Activated naive CD4-positive, alpha-beta T cell treated with anti-CD3 and anti-CD28 coated beads, Interleukin-2, amount 50 U/mL, for 24 hours (primary cell): Measurements from ENCODE around the gene REPS1.

ENCODE experiments used
- H3K27ac Mint-ChIP-seq: one replicate; pipeline ENCODE4 v1.8.0; 2021; ENCODE audit warnings: mild to moderate bottlenecking, mixed read lengths
- H3K27me3 Mint-ChIP-seq: one replicate; pipeline ENCODE4 v1.8.0; 2021; ENCODE audit warnings: mixed read lengths
- H3K36me3 Mint-ChIP-seq: one replicate; pipeline ENCODE4 v1.8.0; 2021; ENCODE audit warnings: mixed read lengths
- H3K4me1 Mint-ChIP-seq: one replicate; pipeline ENCODE4 v1.8.0; 2021; ENCODE audit warnings: mixed read lengths
- H3K4me3 Mint-ChIP-seq: one replicate; pipeline ENCODE4 v1.8.0; 2021; ENCODE audit warnings: mild to moderate bottlenecking, mixed read lengths
- H3K9me3 Mint-ChIP-seq: one replicate; pipeline ENCODE4 v1.8.0; 2021; ENCODE audit warnings: mixed read lengths

The REPS1 gene

GRCh38 chr6:138965291-138965874 lies 22.7 kb downstream of the REPS1 start:
- H3K27me3 Mint-ChIP-seq: no peaks in the 10 kb centered on the region
- H3K4me3 Mint-ChIP-seq: no peak overlapping the region
- no peak overlapping the region for H3K27ac Mint-ChIP-seq
- H3K9me3 Mint-ChIP-seq: no peaks in the 10 kb centered on the region
- H3K36me3 Mint-ChIP-seq: peaks cover 7% of the 10 kb centered on the region
- peaks cover 67% of the 10 kb centered on the region for H3K4me1 Mint-ChIP-seq

GRCh38 chr6:138964012-138964411 lies 24.0 kb downstream of the REPS1 start:
- H3K36me3 Mint-ChIP-seq: peaks cover 2% of the 10 kb centered on the region
- H3K27ac Mint-ChIP-seq: no peak overlapping the region
- no peaks in the 10 kb centered on the region for H3K9me3 Mint-ChIP-seq
- H3K27me3 Mint-ChIP-seq: no peaks in the 10 kb centered on the region
- H3K4me3 Mint-ChIP-seq: no peak overlapping the region
- H3K4me1 Mint-ChIP-seq: peaks cover 63% of the 10 kb centered on the region

GRCh38 chr6:138963531-138963930 lies 24.5 kb downstream of the REPS1 start:
- peaks cover 2% of the 10 kb centered on the region for H3K36me3 Mint-ChIP-seq
- H3K27me3 Mint-ChIP-seq: no peaks in the 10 kb centered on the region
- no peak overlapping the region for H3K27ac Mint-ChIP-seq
- H3K9me3 Mint-ChIP-seq: no peaks in the 10 kb centered on the region
- H3K4me3 Mint-ChIP-seq: no peak overlapping the region
- peaks cover 63% of the 10 kb centered on the region for H3K4me1 Mint-ChIP-seq

- H3K4me1 Mint-ChIP-seq: peaks cover 64% of the 10 kb centered on the region
- H3K27me3 Mint-ChIP-seq: no peaks in the 10 kb centered on the region
- H3K36me3 Mint-ChIP-seq: peaks cover 2% of the 10 kb centered on the region
- H3K9me3 Mint-ChIP-seq: no peaks in the 10 kb centered on the region
- H3K27ac Mint-ChIP-seq: no peak overlapping the region
- H3K4me3 Mint-ChIP-seq: no peak overlapping the region
Measured at GRCh38 chr6:138963119-138963518, 24.9 kb downstream of the REPS1 start.

GRCh38 chr6:138959521-138959920 lies 28.5 kb downstream of the REPS1 start:
- Mint-ChIP-seq H3K27me3 (no peaks in the 10 kb centered on the region), H3K27ac (no peak overlapping the region), H3K4me1 (peaks cover 62% of the 10 kb centered on the region), H3K4me3 (no peak overlapping the region), H3K36me3 (no peaks in the 10 kb centered on the region), H3K9me3 (no peaks in the 10 kb centered on the region)

GRCh38 chr6:138958595-138958994 lies 29.5 kb downstream of the REPS1 start:
- Mint-ChIP-seq H3K4me3 (peak overlapping the region; percentile 62), H3K27me3 (no peaks in the 10 kb centered on the region), H3K4me1 (peaks cover 69% of the 10 kb centered on the region), H3K9me3 (peaks cover 6% of the 10 kb centered on the region), H3K36me3 (peaks cover 6% of the 10 kb centered on the region), H3K27ac (no peak overlapping the region)

GRCh38 chr6:138957903-138958302 lies 30.1 kb downstream of the REPS1 start:
- peaks cover 76% of the 10 kb centered on the region for H3K4me1 Mint-ChIP-seq
- H3K9me3 Mint-ChIP-seq: peaks cover 6% of the 10 kb centered on the region
- H3K36me3 Mint-ChIP-seq: peaks cover 6% of the 10 kb centered on the region
- peak overlapping the region; percentile 62 for H3K4me3 Mint-ChIP-seq
- peak overlapping the region; percentile 31 for H3K27ac Mint-ChIP-seq
- H3K27me3 Mint-ChIP-seq: no peaks in the 10 kb centered on the region

- Mint-ChIP-seq H3K4me3 (no peak overlapping the region), H3K27ac (peak overlapping the region; percentile 26), H3K27me3 (no peaks in the 10 kb centered on the region), H3K4me1 (peaks cover 79% of the 10 kb centered on the region), H3K9me3 (peaks cover 6% of the 10 kb centered on the region), H3K36me3 (peaks cover 6% of the 10 kb centered on the region)
Measured at GRCh38 chr6:138957484-138957883, 30.6 kb downstream of the REPS1 start.

GRCh38 chr6:138956244-138956924 lies 31.7 kb downstream of the REPS1 start:
- Mint-ChIP-seq H3K4me3 (no peak overlapping the region), H3K27ac (peak overlapping the region; percentile 5), H3K36me3 (peaks cover 6% of the 10 kb centered on the region), H3K27me3 (no peaks in the 10 kb centered on the region), H3K4me1 (peaks cover 83% of the 10 kb centered on the region), H3K9me3 (peaks cover 6% of the 10 kb centered on the region)

- Mint-ChIP-seq H3K9me3 (peaks cover 6% of the 10 kb centered on the region), H3K36me3 (peaks cover 6% of the 10 kb centered on the region), H3K27me3 (no peaks in the 10 kb centered on the region), H3K4me3 (no peak overlapping the region), H3K4me1 (peaks cover 82% of the 10 kb centered on the region), H3K27ac (peak overlapping the region; percentile 61)
Measured at GRCh38 chr6:138955262-138955661, 32.8 kb downstream of the REPS1 start.

- Mint-ChIP-seq H3K4me1 (peaks cover 82% of the 10 kb centered on the region), H3K36me3 (peaks cover 6% of the 10 kb centered on the region), H3K9me3 (peaks cover 6% of the 10 kb centered on the region), H3K27me3 (no peaks in the 10 kb centered on the region), H3K27ac (no peak overlapping the region), H3K4me3 (no peak overlapping the region)
Measured at GRCh38 chr6:138953451-138953850, 34.6 kb downstream of the REPS1 start.

GRCh38 chr6:138948546-138949179 lies 39.4 kb downstream of the REPS1 start:
- no peaks in the 10 kb centered on the region for H3K27me3 Mint-ChIP-seq
- peaks cover 14% of the 10 kb centered on the region for H3K36me3 Mint-ChIP-seq
- no peak overlapping the region for H3K27ac Mint-ChIP-seq
- peaks cover 1% of the 10 kb centered on the region for H3K9me3 Mint-ChIP-seq
- H3K4me3 Mint-ChIP-seq: no peak overlapping the region
- peaks cover 74% of the 10 kb centered on the region for H3K4me1 Mint-ChIP-seq

- no peaks in the 10 kb centered on the region for H3K27me3 Mint-ChIP-seq
- no peak overlapping the region for H3K4me3 Mint-ChIP-seq
- no peaks in the 10 kb centered on the region for H3K9me3 Mint-ChIP-seq
- peaks cover 68% of the 10 kb centered on the region for H3K4me1 Mint-ChIP-seq
- H3K27ac Mint-ChIP-seq: peak overlapping the region; percentile 79
- peaks cover 17% of the 10 kb centered on the region for H3K36me3 Mint-ChIP-seq
Measured at GRCh38 chr6:138948004-138948403, 40.0 kb downstream of the REPS1 start.

GRCh38 chr6:138945354-138945753 lies 42.7 kb downstream of the REPS1 start:
- Mint-ChIP-seq H3K27ac (no peak overlapping the region), H3K4me1 (peaks cover 47% of the 10 kb centered on the region), H3K9me3 (no peaks in the 10 kb centered on the region), H3K27me3 (no peaks in the 10 kb centered on the region), H3K4me3 (no peak overlapping the region), H3K36me3 (peaks cover 24% of the 10 kb centered on the region)

GRCh38 chr6:138944412-138944811 lies 43.6 kb downstream of the REPS1 start:
- H3K4me1 Mint-ChIP-seq: peaks cover 38% of the 10 kb centered on the region
- H3K27me3 Mint-ChIP-seq: no peaks in the 10 kb centered on the region
- H3K27ac Mint-ChIP-seq: no peak overlapping the region
- no peak overlapping the region for H3K4me3 Mint-ChIP-seq
- peaks cover 28% of the 10 kb centered on the region for H3K36me3 Mint-ChIP-seq
- no peaks in the 10 kb centered on the region for H3K9me3 Mint-ChIP-seq

GRCh38 chr6:138943089-138943625 lies 44.9 kb downstream of the REPS1 start:
- Mint-ChIP-seq H3K9me3 (no peaks in the 10 kb centered on the region), H3K4me3 (no peak overlapping the region), H3K27ac (no peak overlapping the region), H3K27me3 (no peaks in the 10 kb centered on the region), H3K4me1 (peaks cover 28% of the 10 kb centered on the region), H3K36me3 (peaks cover 35% of the 10 kb centered on the region)
